GM12891 (cell line): ENCODE data around the gene CALML6.

ENCODE experiments used
- POLR2A ChIP-seq: IDR thresholded peaks from 2 replicates; pipeline ENCODE4 v1.6.1; 2011; ENCODE audit warnings: low read depth, low read length, control low read depth
- POLR2AphosphoS5 ChIP-seq: IDR thresholded peaks from 2 replicates; pipeline ENCODE4 v1.6.1; 2011; ENCODE audit warnings: low read depth, low read length, control low read depth
- POU2F2 ChIP-seq: IDR thresholded peaks from 2 replicates; pipeline ENCODE4 v1.6.1; 2011; ENCODE audit warnings: low read depth, mild to moderate bottlenecking, control low read depth, low read length, moderate library complexity
- SPI1 ChIP-seq: IDR thresholded peaks from 2 replicates; pipeline ENCODE4 v1.6.1; 2011; ENCODE audit warnings: low read depth, low read length, control low read depth
- TAF1 ChIP-seq: IDR thresholded peaks from 2 replicates; pipeline ENCODE4 v1.6.1; 2011; ENCODE audit warnings: low read depth, low read length, control low read depth

GRCh38 chr1:1889090-1889750, 25.8 kb upstream of the CALML6 start:
- TF ChIP-seq POU2F2 = no peak
- TF ChIP-seq POLR2A = no peak
- no peak for TF ChIP-seq TAF1
- no peak for TF ChIP-seq POLR2AphosphoS5
- TF ChIP-seq SPI1 = no peak
